Breast epithelium (tissue), 4 donors: ENCODE results near the gene RAB9A. TPM values are rescaled to one million over a fixed set of nuclear protein-coding genes. Genes with fewer than 3 reads are reported as not detected.
A peak's percentile ranks its signal among the peaks of the same experiment; 100 is the strongest.

Experiments used
- DNase-seq, 2 donors: peaks; one replicate each; pipeline ENCODE4 v3.0.0-alpha.2; 2019; ENCODE audit warnings: low spot score in 2 of 2
- H3K27ac ChIP-seq, 2 donors: fragments of 200-600 bp; sonication (generic) in 1 of 2; one replicate each; pipeline ENCODE4 v1.5.1; 2016 to 2019; ENCODE audit warnings: mild to moderate bottlenecking in 1 of 2
- H3K27me3 ChIP-seq, 2 donors: fragments of 200-600 bp; sonication (generic) in 1 of 2; one replicate each; pipeline versions ENCODE4 v1.5.1 to v1.6.0; 2017 to 2019; ENCODE audit warnings: control low read depth in 1 of 2, mild to moderate bottlenecking in 1 of 2
- H3K36me3 ChIP-seq: fragments of 200-600 bp; one replicate; pipeline ENCODE4 v1.5.1; 2019
- H3K4me1 ChIP-seq, 2 donors: fragments of 200-600 bp; sonication (generic); one replicate each; pipeline ENCODE4 v1.5.1; 2016 to 2019; ENCODE audit warnings: control low read depth in 1 of 2
- H3K4me3 ChIP-seq, 3 donors: fragments of 200-600 bp; sonication (generic); 1 replicate in 2 of 3; 2 replicates in 1 of 3; pipeline ENCODE4 v1.5.1; 2016 to 2019; ENCODE audit warnings: mild to moderate bottlenecking in 3 of 3, moderate library complexity in 2 of 3
- H3K9me3 ChIP-seq, 2 donors: fragments of 200-600 bp; sonication (generic) in 1 of 2; one replicate each; pipeline ENCODE4 v1.5.1; 2016 to 2019; ENCODE audit warnings: control low read depth in 1 of 2
- CTCF ChIP-seq, 3 donors: fragments of 450-650 bp; IDR thresholded peaks; one replicate each; pipeline ENCODE4 v1.5.1; 2016 to 2017; ENCODE audit warnings: antibody characterized with exemption in 3 of 3, mild to moderate bottlenecking in 3 of 3, moderate library complexity in 3 of 3
- POLR2A ChIP-seq: fragments of 450-650 bp; IDR thresholded peaks from one replicate; pipeline ENCODE4 v1.6.1; 2016; ENCODE audit warnings: antibody characterized with exemption, mild to moderate bottlenecking, moderate library complexity
- POLR2AphosphoS5 ChIP-seq, 3 donors: sonication (generic); formaldehyde crosslinking; IDR thresholded peaks; one replicate each; pipeline ENCODE4 v1.6.1; 2017; ENCODE audit warnings: antibody characterized with exemption in 3 of 3
- intact Hi-C: fragments of 100-400 bp; cut with DNase I; formaldehyde crosslinking; loops from one replicate; pipeline ENCODE4 v1.15.1; 2023; ENCODE audit warnings: low total_unique reads
- total RNA-seq, 3 donors: library from RNA; depleted of rRNA; stranded (reverse); fragments of >200 nt; gene quantifications; one replicate each; pipeline ENCODE4 v1.1.0, GENCODE V29; 2016

The RAB9A gene
- total RNA-seq, 3 donors from 2014 or later = 41.0 to 63.4 (median 43.2) TPM

GRCh38 chrX:13733506-13733905 is 44.6 kb downstream of the RAB9A start:
- intact Hi-C loops = no loop called here

GRCh38 chrX:13734278-13735172 is 45.6 kb downstream of the RAB9A start, which contains the start of the genes OFD1 and TRAPPC2:
Gene OFD1, plus strand, starts transcription at chrX:13734748. Its CDS starts 324 bp downstream, at chrX:13735072.
Gene TRAPPC2, minus strand, starts transcription at chrX:13734620. Its CDS starts 14,657 bp downstream, at chrX:13719963.
- H3K27ac ChIP-seq = peak within 1 kb of the TSS; percentile 92 to 96
- peak; percentile 83 to 94 for DNase-seq
- H3K36me3 ChIP-seq = no peaks in the 10 kb centered on the region
- peak within 1 kb of the TSS; percentile 68 to 88 (median 77) for H3K4me3 ChIP-seq
- intact Hi-C loops = no loop called here
- no peaks in the 10 kb centered on the region for H3K4me1 ChIP-seq
- TF ChIP-seq CTCF (IDR thresholded peaks at IDR 0.05) (no peak), POLR2A (peak; percentile 95), POLR2AphosphoS5 (IDR thresholded peaks at IDR 0.05) (peak; percentile 84 to 98 (median 90))
- H3K27me3 ChIP-seq = no peaks in the 10 kb centered on the region
- H3K9me3 ChIP-seq = no peaks in the 10 kb centered on the region

More at GRCh38 chrX:13733506-13733905, 44.6 kb downstream of the RAB9A start:
- no peak for DNase-seq
- Histone ChIP-seq H3K4me3 (peak overlapping the region; percentile 68 to 88 (median 77)), H3K9me3 (no peaks in the 10 kb centered on the region), H3K27me3 (no peaks in the 10 kb centered on the region), H3K4me1 (no peaks in the 10 kb centered on the region), H3K27ac (peak overlapping the region; percentile 92 to 96), H3K36me3 (no peaks in the 10 kb centered on the region)
- TF ChIP-seq POLR2AphosphoS5 (IDR thresholded peaks at IDR 0.05) = no peak

GRCh38 chrX:13741695-13742094 is 52.8 kb downstream of the RAB9A start:
- no peaks in the 10 kb centered on the region for H3K9me3 ChIP-seq
- intact Hi-C loops = no loop called here
- no peak overlapping the region for H3K4me3 ChIP-seq
- no peak for DNase-seq
- H3K27ac ChIP-seq = no peak overlapping the region
- no peaks in the 10 kb centered on the region for H3K4me1 ChIP-seq
- TF ChIP-seq CTCF (IDR thresholded peaks at IDR 0.05) (no peak), POLR2AphosphoS5 (IDR thresholded peaks at IDR 0.05) (no peak), POLR2A (no peak)
- no peaks in the 10 kb centered on the region for H3K27me3 ChIP-seq
- H3K36me3 ChIP-seq = no peaks in the 10 kb centered on the region

- no peak overlapping the region for H3K4me3 ChIP-seq
- no peaks in the 10 kb centered on the region for H3K27me3 ChIP-seq
- no peaks in the 10 kb centered on the region for H3K9me3 ChIP-seq
- no peaks in the 10 kb centered on the region for H3K4me1 ChIP-seq
- intact Hi-C loops = no loop called here
- H3K36me3 ChIP-seq = no peaks in the 10 kb centered on the region
- no peak for DNase-seq
- H3K27ac ChIP-seq = no peak overlapping the region
- TF ChIP-seq POLR2A (no peak), POLR2AphosphoS5 (IDR thresholded peaks at IDR 0.05) (no peak), CTCF (IDR thresholded peaks at IDR 0.05) (no peak)
Observed at GRCh38 chrX:13742397-13743176, 53.7 kb downstream of the RAB9A start.

GRCh38 chrX:13747836-13748235 is 58.9 kb downstream of the RAB9A start:
- no peaks in the 10 kb centered on the region for H3K4me1 ChIP-seq
- no peak for TF ChIP-seq POLR2AphosphoS5 (IDR thresholded peaks at IDR 0.05)
- peak in 1 of 3 donors; percentile 26 for TF ChIP-seq CTCF (IDR thresholded peaks at IDR 0.05)
- H3K27ac ChIP-seq = no peak overlapping the region
- H3K9me3 ChIP-seq = no peaks in the 10 kb centered on the region
- DNase-seq = no peak
- H3K36me3 ChIP-seq = no peaks in the 10 kb centered on the region
- no peak overlapping the region for H3K4me3 ChIP-seq
- H3K27me3 ChIP-seq = no peaks in the 10 kb centered on the region
- intact Hi-C loops = no loop called here
